Upper lobe of left lung (tissue), 6 donors: ENCODE measurements around the gene STON2. TPM values are rescaled to one million over a fixed set of nuclear protein-coding genes. Genes with fewer than 3 reads are reported as not detected.

ENCODE experiments used
- ATAC-seq, 2 donors: fragments of 200-7000 bp; cut with Tn5 transposase; one replicate each; pipeline ENCODE4 v1.9.1; 2022; ENCODE audit warnings: mild to moderate bottlenecking in 2 of 2, moderate library complexity in 2 of 2; ENCODE audit not compliant: low FRiP score in 2 of 2
- DNase-seq, 2 donors: peaks; one replicate each; pipeline ENCODE4 v3.0.0-alpha.2; 2019 to 2020
- H3K27ac ChIP-seq, 4 donors: fragments of 200-600 bp; sonication (generic); one replicate each; pipeline ENCODE4 v1.5.1; 2016 to 2019
- H3K27me3 ChIP-seq, 4 donors: fragments of 200-600 bp; sonication (generic); one replicate each; pipeline ENCODE4 v1.5.1; 2017 to 2019
- H3K36me3 ChIP-seq, 4 donors: fragments of 200-600 bp; sonication (generic); one replicate each; pipeline ENCODE4 v1.5.1; 2016 to 2019
- H3K4me1 ChIP-seq, 4 donors: fragments of 200-600 bp; sonication (generic); one replicate each; pipeline ENCODE4 v1.5.1; 2018 to 2019
- H3K4me3 ChIP-seq, 4 donors: fragments of 200-600 bp; sonication (generic); one replicate each; pipeline ENCODE4 v1.5.1; 2017 to 2019; ENCODE audit warnings: mild to moderate bottlenecking in 2 of 4, moderate library complexity in 1 of 4
- H3K9me3 ChIP-seq, 4 donors: fragments of 200-600 bp; sonication (generic); one replicate each; pipeline ENCODE4 v1.5.1; 2018 to 2019
- EP300 ChIP-seq, 4 donors: sonication (generic); formaldehyde crosslinking; IDR thresholded peaks; one replicate each; pipeline ENCODE4 v1.5.1; 2017; ENCODE audit warnings: antibody characterized with exemption in 4 of 4, control low read depth in 2 of 4
- POLR2A ChIP-seq, 4 donors: fragments of 450-650 bp; IDR thresholded peaks; one replicate each; pipeline ENCODE4 v1.5.1; 2016 to 2017; ENCODE audit warnings: antibody characterized with exemption in 4 of 4, mild to moderate bottlenecking in 2 of 4
- POLR2AphosphoS5 ChIP-seq, 2 donors: sonication (generic); formaldehyde crosslinking; IDR thresholded peaks; one replicate each; pipeline ENCODE4 v1.5.1; 2017; ENCODE audit warnings: antibody characterized with exemption in 2 of 2
- WGBS, 2 donors: methylation state at CpG; one replicate each; pipeline ENCODE4 v1.1.5; 2017 to 2018; 5-methylcytosine and 5-hydroxymethylcytosine counted together
- total RNA-seq, 6 donors: library from RNA; depleted of rRNA in 4 of 6; stranded (reverse); fragments of >200 nt in 4 of 6; gene quantifications; one replicate each; pipeline versions ENCODE4 v1.1.0 to v1.2.1, GENCODE V29; 2016 to 2021
- TF ChIP-seq, protein P1 (sequence below), 6 experiments: fragments of 450-650 bp in 4 of 6; fragments of 200-600 bp in 2 of 6; sonication (generic) in 2 of 6; IDR thresholded peaks; one replicate each; pipeline ENCODE4 v1.5.1; 2016 to 2019; ENCODE audit warnings: antibody characterized with exemption in 6 of 6
- donor health status: DM: no; HTN: no; CAD: no; lungs with moderate emphysema.
- donor health status: DM: no; HTN: yes; CAD: no; lungs with severe emphysema.

STON2 gene
- total RNA-seq, 6 donors from 2014 or later = 22.3 to 34.8 (median 26.7) TPM

DNA sequence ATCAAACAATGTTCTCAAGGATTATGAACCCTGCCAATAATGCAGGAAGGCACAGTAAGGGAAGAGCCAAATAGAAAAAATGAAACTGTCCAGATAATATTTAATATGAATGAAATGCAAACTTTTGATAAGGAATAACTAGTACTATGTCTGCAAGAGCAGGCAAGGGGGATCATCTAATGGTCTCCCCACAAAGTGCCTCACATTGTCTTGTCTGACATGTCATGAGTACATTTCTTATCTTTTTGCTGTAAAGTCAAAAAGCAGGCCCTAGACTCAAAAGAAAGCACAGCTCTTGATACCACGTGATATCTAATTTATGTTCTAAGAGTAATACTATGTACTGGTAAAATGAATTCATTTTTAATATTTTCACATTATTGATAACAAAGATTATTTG is 135.5 kb downstream of the STON2 start:
- Histone ChIP-seq H3K4me1 (no peaks in the 10 kb centered on the region), H3K36me3 (peaks cover 0 to 7% (median 0%) of the 10 kb centered on the region in 4 donors), H3K4me3 (no peak overlapping the region), H3K27me3 (no peaks in the 10 kb centered on the region), H3K27ac (no peak overlapping the region), H3K9me3 (no peaks in the 10 kb centered on the region)
- TF ChIP-seq EP300 (IDR thresholded peaks at IDR 0.05) (no peak), POLR2AphosphoS5 (IDR thresholded peaks at IDR 0.05) (no peak), POLR2A (IDR thresholded peaks at IDR 0.05) (no peak)
- TF ChIP-seq, protein P1, sequence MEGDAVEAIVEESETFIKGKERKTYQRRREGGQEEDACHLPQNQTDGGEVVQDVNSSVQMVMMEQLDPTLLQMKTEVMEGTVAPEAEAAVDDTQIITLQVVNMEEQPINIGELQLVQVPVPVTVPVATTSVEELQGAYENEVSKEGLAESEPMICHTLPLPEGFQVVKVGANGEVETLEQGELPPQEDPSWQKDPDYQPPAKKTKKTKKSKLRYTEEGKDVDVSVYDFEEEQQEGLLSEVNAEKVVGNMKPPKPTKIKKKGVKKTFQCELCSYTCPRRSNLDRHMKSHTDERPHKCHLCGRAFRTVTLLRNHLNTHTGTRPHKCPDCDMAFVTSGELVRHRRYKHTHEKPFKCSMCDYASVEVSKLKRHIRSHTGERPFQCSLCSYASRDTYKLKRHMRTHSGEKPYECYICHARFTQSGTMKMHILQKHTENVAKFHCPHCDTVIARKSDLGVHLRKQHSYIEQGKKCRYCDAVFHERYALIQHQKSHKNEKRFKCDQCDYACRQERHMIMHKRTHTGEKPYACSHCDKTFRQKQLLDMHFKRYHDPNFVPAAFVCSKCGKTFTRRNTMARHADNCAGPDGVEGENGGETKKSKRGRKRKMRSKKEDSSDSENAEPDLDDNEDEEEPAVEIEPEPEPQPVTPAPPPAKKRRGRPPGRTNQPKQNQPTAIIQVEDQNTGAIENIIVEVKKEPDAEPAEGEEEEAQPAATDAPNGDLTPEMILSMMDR (IDR thresholded peaks at IDR 0.05) = no peak
- DNase-seq (no peak), ATAC-seq (no peak)
- 85% methylated on average over 1 of the region's 1 CpG for whole genome bisulfite sequencing, 2 donors

DNA sequence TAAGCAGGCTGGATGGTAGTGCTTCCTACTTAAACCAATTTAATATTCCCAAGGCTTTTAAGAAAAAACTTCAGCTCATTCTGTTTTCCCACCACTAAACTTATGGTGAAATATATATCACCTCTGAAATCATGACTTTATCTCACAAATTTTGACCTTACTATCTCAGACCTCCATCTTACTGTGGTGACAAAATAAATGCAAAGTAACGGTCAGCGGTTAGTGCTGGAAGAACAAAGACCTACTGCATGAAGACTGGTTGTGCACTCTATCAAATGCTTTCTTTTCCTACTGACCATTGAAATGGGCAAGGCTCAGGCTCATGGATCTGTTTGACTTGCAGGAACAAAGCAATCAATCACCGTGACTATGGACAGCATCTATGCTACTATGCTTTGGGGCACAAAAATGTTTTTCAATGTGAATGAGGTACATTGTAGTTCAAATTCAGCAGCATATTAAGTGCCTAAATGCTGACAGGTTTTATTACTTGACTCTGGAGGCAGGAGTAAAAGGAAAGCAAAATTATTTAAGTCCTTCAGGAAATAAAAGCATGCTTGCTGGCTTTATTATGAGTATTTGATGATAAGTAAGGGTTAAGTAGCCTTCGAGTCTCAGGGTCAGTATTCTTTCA is 136.2 kb downstream of the STON2 start:
- no peaks in the 10 kb centered on the region for H3K9me3 ChIP-seq
- H3K27ac ChIP-seq = no peak overlapping the region
- H3K4me3 ChIP-seq = no peak overlapping the region
- no peaks in the 10 kb centered on the region for H3K27me3 ChIP-seq
- H3K36me3 ChIP-seq = peaks cover 0 to 7% (median 0%) of the 10 kb centered on the region in 4 donors
- DNase-seq = no peak
- no peak for ATAC-seq
- TF ChIP-seq POLR2A (IDR thresholded peaks at IDR 0.05) (no peak), EP300 (IDR thresholded peaks at IDR 0.05) (no peak), POLR2AphosphoS5 (IDR thresholded peaks at IDR 0.05) (no peak)
- TF ChIP-seq, protein P1 (IDR thresholded peaks at IDR 0.05) = no peak
- no peaks in the 10 kb centered on the region for H3K4me1 ChIP-seq
- WGBS, 2 donors = 78 to 87% methylated on average over 4 of the region's 4 CpGs

DNA sequence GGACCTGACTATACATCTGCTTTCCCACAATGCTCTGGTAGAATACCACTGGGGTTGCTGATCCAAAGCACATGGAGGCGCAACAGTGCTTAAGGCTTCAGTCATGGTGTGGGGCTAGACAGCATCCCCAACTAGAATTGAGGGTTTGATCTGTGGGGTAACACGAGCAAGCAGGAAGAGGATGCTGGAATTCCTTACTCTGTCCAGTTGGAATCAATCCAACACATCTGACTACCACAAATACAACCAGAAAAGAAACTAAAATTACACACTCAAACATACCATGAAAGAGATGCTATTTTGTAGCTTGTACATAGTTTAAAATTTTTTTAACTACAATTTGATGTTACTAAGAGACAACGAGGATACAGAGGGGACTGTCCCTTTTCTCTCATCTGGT is 138.9 kb downstream of the STON2 start:
- DNase-seq (no peak), ATAC-seq (no peak)
- Histone ChIP-seq H3K27ac (no peak overlapping the region), H3K9me3 (no peaks in the 10 kb centered on the region), H3K4me3 (no peak overlapping the region), H3K36me3 (no peaks in the 10 kb centered on the region), H3K4me1 (no peaks in the 10 kb centered on the region), H3K27me3 (no peaks in the 10 kb centered on the region)
- WGBS, 2 donors = 66 to 67% methylated on average over 3 of the region's 3 CpGs
- TF ChIP-seq EP300 (IDR thresholded peaks at IDR 0.05) = no peak
- TF ChIP-seq, protein P1 (IDR thresholded peaks at IDR 0.05) = no peak
- no peak for TF ChIP-seq POLR2A (IDR thresholded peaks at IDR 0.05)
- TF ChIP-seq POLR2AphosphoS5 (IDR thresholded peaks at IDR 0.05) = no peak

DNA sequence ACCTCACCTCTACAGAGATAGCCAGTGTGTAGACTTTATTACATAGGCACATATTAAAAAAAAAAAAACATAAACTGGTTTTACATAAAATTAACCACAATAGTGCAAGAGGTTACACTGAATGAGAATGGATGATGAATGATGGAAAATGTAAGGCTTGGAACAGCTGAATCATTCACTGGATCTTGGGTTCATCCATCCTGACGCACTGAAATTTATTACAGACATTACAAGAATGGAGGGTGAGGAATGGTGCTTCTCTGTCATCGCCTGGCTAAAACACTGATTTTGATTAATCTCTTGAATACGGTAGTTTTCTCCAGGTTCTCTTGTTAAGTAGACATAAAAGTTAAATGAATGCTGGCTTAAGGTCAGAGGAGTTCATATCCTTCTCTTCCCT is 139.4 kb downstream of the STON2 start:
- Histone ChIP-seq H3K27ac (no peak overlapping the region), H3K4me3 (no peak overlapping the region), H3K9me3 (no peaks in the 10 kb centered on the region), H3K4me1 (no peaks in the 10 kb centered on the region), H3K36me3 (no peaks in the 10 kb centered on the region), H3K27me3 (no peaks in the 10 kb centered on the region)
- DNase-seq (no peak), ATAC-seq (no peak)
- 81 to 90% methylated on average over 3 of the region's 3 CpGs for WGBS, 2 donors
- TF ChIP-seq POLR2A (IDR thresholded peaks at IDR 0.05) (no peak), EP300 (IDR thresholded peaks at IDR 0.05) (no peak), POLR2AphosphoS5 (IDR thresholded peaks at IDR 0.05) (no peak)
- TF ChIP-seq, protein P1 (IDR thresholded peaks at IDR 0.05) = no peak
